Mesenchymal stem cell (in vitro differentiated cells and primary cell): Measurements from ENCODE around the gene PRKCA.
A peak's percentile ranks its signal among the peaks of the same experiment; 100 is the strongest.
"Not testable (repeated sequence)": the region's sequence is repeated elsewhere in the genome, so short reads cannot be mapped to it uniquely, and the experiment has no call there.

Source experiments
- DNase-seq: peaks from one replicate; pipeline ENCODE4 v3.0.0-alpha.2; 2013
- H2AFZ ChIP-seq: one replicate; pipeline ENCODE4 v1.6.1; 2013; ENCODE audit warnings: low read depth, mild to moderate bottlenecking, control low read depth, inconsistent platforms, low read length, moderate library complexity
- H2AK5ac ChIP-seq: 2 replicates; pipeline ENCODE4 v1.6.1; 2013; ENCODE audit warnings: low read length, moderate library complexity, mild to moderate bottlenecking, inconsistent platforms; ENCODE audit not compliant: severe bottlenecking
- H2BK120ac ChIP-seq: one replicate; pipeline ENCODE4 v1.6.1; 2013; ENCODE audit warnings: low read depth, mild to moderate bottlenecking, inconsistent platforms, low read length, moderate library complexity
- H2BK12ac ChIP-seq, 2 experiments: one replicate each; pipeline ENCODE4 v1.6.1; 2013; ENCODE audit warnings: inconsistent platforms in 2 of 2, low read length in 2 of 2, mild to moderate bottlenecking in 2 of 2, moderate library complexity in 2 of 2, control low read depth in 1 of 2
- H2BK15ac ChIP-seq: one replicate; pipeline ENCODE4 v1.6.1; 2013; ENCODE audit warnings: mild to moderate bottlenecking, low read depth, inconsistent platforms; ENCODE audit not compliant: poor library complexity, severe bottlenecking
- H2BK5ac ChIP-seq: 2 replicates; pipeline ENCODE4 v1.6.1; 2013; ENCODE audit warnings: low read depth, mild to moderate bottlenecking, low read length, control low read depth, inconsistent platforms; ENCODE audit not compliant: poor library complexity, severe bottlenecking
- H3K14ac ChIP-seq, 2 experiments: one replicate each; pipeline ENCODE4 v1.6.1; 2013; ENCODE audit warnings: inconsistent platforms in 2 of 2, low read length in 2 of 2, control low read depth in 1 of 2, mild to moderate bottlenecking in 1 of 2, moderate library complexity in 1 of 2
- H3K18ac ChIP-seq, 2 experiments: one replicate each; pipeline ENCODE4 v1.6.1; 2013; ENCODE audit warnings: inconsistent platforms in 2 of 2, low read length in 2 of 2, control low read depth in 1 of 2, low read depth in 1 of 2, mild to moderate bottlenecking in 1 of 2
- H3K23ac ChIP-seq, 2 experiments: one replicate each; pipeline ENCODE4 v1.6.1; 2013; ENCODE audit warnings: inconsistent platforms in 2 of 2, low read length in 2 of 2, mild to moderate bottlenecking in 2 of 2, moderate library complexity in 2 of 2, control low read depth in 1 of 2
- H3K27ac ChIP-seq: 2 replicates; pipeline ENCODE4 v1.5.1; 2013; ENCODE audit warnings: mild to moderate bottlenecking, moderate library complexity, low read length, control low read depth, inconsistent platforms; ENCODE audit not compliant: poor library complexity, severe bottlenecking
- H3K27me3 ChIP-seq, 2 experiments: 2 replicates each; pipeline versions ENCODE4 v1.6.1 to v1.7.0; 2013; ENCODE audit warnings: low read length in 2 of 2, mild to moderate bottlenecking in 2 of 2, moderate library complexity in 2 of 2, control low read depth in 1 of 2, inconsistent platforms in 1 of 2; ENCODE audit not compliant: control insufficient read depth in 1 of 2, insufficient read depth in 1 of 2
- H3K36me3 ChIP-seq, 2 experiments: 2 replicates each; pipeline versions ENCODE4 v1.6.1 to v1.7.0; 2013; ENCODE audit warnings: low read length in 2 of 2, control low read depth in 1 of 2, inconsistent platforms in 1 of 2, low read depth in 1 of 2, mild to moderate bottlenecking in 1 of 2; ENCODE audit not compliant: insufficient read depth in 2 of 2, control insufficient read depth in 1 of 2
- H3K4ac ChIP-seq, 2 experiments: one replicate each; pipeline ENCODE4 v1.6.1; 2013; ENCODE audit warnings: inconsistent platforms in 2 of 2, low read length in 2 of 2, mild to moderate bottlenecking in 2 of 2, moderate library complexity in 2 of 2, control low read depth in 1 of 2, low read depth in 1 of 2
- H3K4me1 ChIP-seq: 2 replicates; pipeline ENCODE4 v1.6.1; 2013; ENCODE audit warnings: low read depth, low read length, control low read depth; ENCODE audit not compliant: control insufficient read depth, insufficient read depth
- H3K4me2 ChIP-seq: 2 replicates; pipeline ENCODE4 v1.6.1; 2013; ENCODE audit warnings: low read length, mild to moderate bottlenecking, inconsistent platforms; ENCODE audit not compliant: poor library complexity, severe bottlenecking
- H3K4me3 ChIP-seq, 2 experiments: 2 replicates each; pipeline versions ENCODE4 v1.5.1 to v1.7.0; 2013; ENCODE audit warnings: low read length in 2 of 2, mild to moderate bottlenecking in 2 of 2, control low read depth in 1 of 2, low read depth in 1 of 2; ENCODE audit not compliant: insufficient read depth in 1 of 2
- H3K79me1 ChIP-seq: replicated peaks from 2 replicates; pipeline ENCODE4 v1.6.1; 2013; ENCODE audit warnings: mild to moderate bottlenecking, control low read depth, low read length, inconsistent platforms; ENCODE audit not compliant: poor library complexity, severe bottlenecking
- H3K9ac ChIP-seq: 2 replicates; pipeline ENCODE4 v1.7.0; 2013; ENCODE audit warnings: mild to moderate bottlenecking, low read length, moderate library complexity
- H3K9me3 ChIP-seq: 2 replicates; pipeline ENCODE4 v1.7.0; 2013; ENCODE audit warnings: mild to moderate bottlenecking, low read length; ENCODE audit not compliant: control insufficient read depth
- H4K8ac ChIP-seq: one replicate; pipeline ENCODE4 v1.6.1; 2013; ENCODE audit warnings: inconsistent platforms, mild to moderate bottlenecking, low read length, moderate library complexity
- H4K91ac ChIP-seq: one replicate; pipeline ENCODE4 v1.6.1; 2013; ENCODE audit warnings: mild to moderate bottlenecking, low read length, inconsistent platforms
- WGBS: methylation state at CpG from one replicate; pipeline ENCODE4 v1.1.7; 2013; ENCODE audit warnings: mixed read lengths; 5-methylcytosine and 5-hydroxymethylcytosine counted together

Gene PRKCA

GRCh38 chr17:66297443-66297842, 5.0 kb upstream of the PRKCA start:
- not testable (repeated sequence) for H3K4ac ChIP-seq, H2AFZ ChIP-seq, H2BK5ac ChIP-seq, H3K9ac ChIP-seq, H3K9me3 ChIP-seq, H4K8ac ChIP-seq, H3K79me1 ChIP-seq, H3K23ac ChIP-seq, H4K91ac ChIP-seq, H2BK120ac ChIP-seq, H2BK15ac ChIP-seq, H3K18ac ChIP-seq, H3K27me3 ChIP-seq, H3K4me2 ChIP-seq, H3K27ac ChIP-seq, H2BK12ac ChIP-seq, H2AK5ac ChIP-seq, H3K36me3 ChIP-seq, H3K4me3 ChIP-seq, H3K4me1 ChIP-seq, DNase-seq, H3K14ac ChIP-seq
- 92% methylated on average over 4 of the region's 9 CpGs for WGBS

- Histone ChIP-seq H2AK5ac (no peak overlapping the region), H4K8ac (no peak overlapping the region), H3K18ac (no peak overlapping the region), H3K36me3 (no peaks in the 10 kb centered on the region), H3K4me2 (no peak overlapping the region), H3K4me1 (peaks cover 6% of the 10 kb centered on the region), H3K9ac (no peak overlapping the region), H3K27ac (no peak overlapping the region), H2BK120ac (no peak overlapping the region), H3K9me3 (no peaks in the 10 kb centered on the region), H2BK5ac (no peak overlapping the region), H2BK15ac (no peak overlapping the region), H4K91ac (no peak overlapping the region), H3K27me3 (no peaks in the 10 kb centered on the region), H3K4me3 (no peak overlapping the region), H3K14ac (no peak overlapping the region), H3K4ac (no peak overlapping the region), H2BK12ac (no peak overlapping the region), H2AFZ (no peak overlapping the region), H3K23ac (no peak overlapping the region), H3K79me1 (peaks cover 8% of the 10 kb centered on the region)
- no peak for DNase-seq
- 99% methylated on average over 2 of the region's 4 CpGs for WGBS
Measured at GRCh38 chr17:66299711-66300110, 2.7 kb upstream of the PRKCA start.

- Histone ChIP-seq H4K8ac (no peak overlapping the region), H2BK120ac (no peak overlapping the region), H2BK15ac (no peak overlapping the region), H3K23ac (no peak overlapping the region), H3K9me3 (no peaks in the 10 kb centered on the region), H3K4ac (no peak overlapping the region), H3K14ac (no peak overlapping the region), H2AFZ (no peak overlapping the region), H3K9ac (no peak overlapping the region), H2AK5ac (no peak overlapping the region), H3K36me3 (no peaks in the 10 kb centered on the region), H3K4me3 (peak overlapping the region in 1 of 2 experiments; percentile 93), H4K91ac (no peak overlapping the region), H3K27me3 (no peaks in the 10 kb centered on the region), H3K4me2 (no peak overlapping the region), H2BK12ac (no peak overlapping the region), H3K79me1 (peaks cover 8% of the 10 kb centered on the region), H3K27ac (no peak overlapping the region), H3K4me1 (peaks cover 6% of the 10 kb centered on the region), H2BK5ac (no peak overlapping the region), H3K18ac (no peak overlapping the region)
- DNase-seq, result no peak
- WGBS, result 86% methylated on average over 8 of the region's 8 CpGs
Measured at GRCh38 chr17:66300956-66301355, 1.5 kb upstream of the PRKCA start.

- H3K4me3 ChIP-seq, result peak overlapping the region; percentile 80 to 93
- H2BK5ac ChIP-seq, result peak overlapping the region; percentile 5
- H2BK12ac ChIP-seq, result no peak overlapping the region
- peak overlapping the region; percentile 93 for H3K9ac ChIP-seq
- no peak overlapping the region for H4K8ac ChIP-seq
- peak overlapping the region in 1 of 2 experiments; percentile 87 for H3K14ac ChIP-seq
- no peak overlapping the region for H2BK15ac ChIP-seq
- 31% methylated on average over 9 of the region's 14 CpGs for WGBS
- peak overlapping the region; percentile 96 for H3K4me2 ChIP-seq
- H2BK120ac ChIP-seq, result no peak overlapping the region
- no peak overlapping the region for H4K91ac ChIP-seq
- H3K9me3 ChIP-seq, result no peaks in the 10 kb centered on the region
- H3K27ac ChIP-seq, result no peak overlapping the region
- peak overlapping the region in 1 of 2 experiments; percentile 97 for H3K18ac ChIP-seq
- peak overlapping the region in 1 of 2 experiments; percentile 68 for H3K4ac ChIP-seq
- peaks cover 0 to under 1% of the 10 kb centered on the region in 2 experiments for H3K36me3 ChIP-seq
- H2AK5ac ChIP-seq, result no peak overlapping the region
- H3K23ac ChIP-seq, result peak overlapping the region in 1 of 2 experiments; percentile 86
- H3K4me1 ChIP-seq, result peaks cover 6% of the 10 kb centered on the region
- DNase-seq, result no peak
- no peaks in the 10 kb centered on the region for H3K27me3 ChIP-seq
- peaks cover 8% of the 10 kb centered on the region for H3K79me1 ChIP-seq
- H2AFZ ChIP-seq, result peak overlapping the region; percentile 92
Measured at GRCh38 chr17:66301367-66301863, 998 bp upstream of the PRKCA start.
